HG02642 (cell line): ENCODE data around the gene PI4KA.
"Not testable (repeated sequence)": the region's sequence is repeated elsewhere in the genome, so short reads cannot be mapped to it uniquely, and the experiment has no call there.

Source experiments
- ATAC-seq: cut with Tn5 transposase; IDR thresholded peaks from one replicate; pipeline ENCODE4 v1.9.1; 2021; ENCODE audit warnings: mild to moderate bottlenecking; ENCODE audit not compliant: unreplicated experiment, poor library complexity

The PI4KA gene

GRCh38 chr22:20738394-20739089, 120.1 kb downstream of the PI4KA start:
- no peak for ATAC-seq

DNA sequence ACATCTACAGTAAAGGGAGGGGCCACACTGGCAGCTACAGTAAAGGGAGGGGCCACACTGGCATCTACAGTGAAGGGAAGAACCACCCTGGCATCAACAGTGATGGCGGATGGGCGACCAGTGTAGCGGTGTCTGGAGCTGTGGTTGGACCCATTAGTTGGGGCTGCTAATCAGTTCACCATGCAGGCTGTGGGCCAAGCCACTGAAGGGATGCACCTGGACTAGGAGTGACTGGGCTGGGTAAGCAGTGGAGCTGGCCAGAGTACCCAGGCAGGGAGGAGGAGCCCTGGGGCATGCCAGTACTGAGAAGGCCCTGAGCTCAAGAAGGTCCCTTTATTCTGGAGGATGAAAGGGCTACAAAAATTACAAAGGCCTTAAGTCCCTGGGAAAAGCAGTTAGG, 121.7 kb downstream of the PI4KA start:
- not testable (repeated sequence) for ATAC-seq

DNA sequence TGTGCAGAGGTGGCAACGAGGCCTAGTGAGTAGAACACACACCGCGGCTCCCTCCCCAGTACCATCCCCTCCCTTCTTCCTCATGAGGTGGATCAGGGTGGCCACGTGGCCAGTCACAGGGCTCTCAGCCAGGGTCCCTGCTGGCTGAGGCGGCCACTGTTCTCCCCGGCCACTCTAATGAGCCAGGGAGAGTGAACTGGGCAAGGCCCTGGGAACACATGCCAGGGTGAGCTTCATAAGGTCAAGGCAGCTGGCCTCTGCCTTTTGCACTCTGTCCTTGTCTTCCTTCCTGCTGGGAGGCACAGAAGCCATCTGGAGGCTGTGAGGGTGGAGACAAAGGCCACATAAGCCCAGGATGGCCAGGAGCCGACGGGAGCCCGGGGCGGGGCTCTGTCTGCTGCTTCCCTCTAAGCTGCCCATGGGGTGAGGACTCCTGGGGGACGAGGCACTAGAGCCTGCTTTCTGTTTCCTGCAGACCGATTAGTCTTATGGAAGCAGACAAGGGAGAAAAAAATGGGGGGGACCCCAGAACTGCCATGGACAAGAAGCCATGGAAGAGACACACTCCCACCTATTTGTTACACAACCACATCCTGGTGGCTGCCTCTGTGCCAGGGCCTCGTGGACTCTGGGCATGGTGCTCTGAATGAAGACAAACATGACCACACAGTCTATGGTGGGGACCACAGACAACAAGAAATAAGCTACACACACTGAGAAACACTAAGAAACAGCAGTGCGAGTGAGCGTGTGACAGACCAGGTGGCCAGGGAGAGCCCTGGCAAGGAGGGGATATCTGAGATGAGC, 123.1 kb downstream of the PI4KA start:
- ATAC-seq = not testable (repeated sequence)

DNA sequence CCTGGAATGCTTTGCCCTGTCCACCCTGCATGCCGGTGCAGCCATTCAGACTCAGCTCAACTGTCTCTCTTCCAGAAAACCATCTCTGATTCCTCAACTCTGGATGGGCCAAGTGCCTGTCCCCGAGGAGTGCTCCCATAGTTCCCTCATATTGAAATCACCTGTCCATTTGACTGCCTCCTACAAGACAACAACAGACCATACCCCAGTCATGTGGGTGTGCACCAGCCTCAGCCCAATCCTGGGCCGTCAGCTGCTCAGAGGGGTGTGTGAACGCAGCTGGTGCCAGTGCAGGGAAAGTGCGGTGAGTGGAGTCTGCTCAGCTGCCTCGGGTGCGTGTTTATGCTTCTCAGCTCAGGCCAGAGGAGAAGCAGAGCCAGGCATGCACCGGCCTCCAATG, 126.2 kb downstream of the PI4KA start:
- not testable (repeated sequence) for ATAC-seq

GRCh38 chr22:20729194-20729593, 129.4 kb downstream of the PI4KA start:
- no peak for ATAC-seq

GRCh38 chr22:20728523-20729190, 130.0 kb downstream of the PI4KA start:
- ATAC-seq = no peak

- ATAC-seq = no peak
Observed at GRCh38 chr22:20727118-20728015, 131.2 kb downstream of the PI4KA start.

GRCh38 chr22:20725987-20726558, 132.5 kb downstream of the PI4KA start:
- ATAC-seq = no peak

DNA sequence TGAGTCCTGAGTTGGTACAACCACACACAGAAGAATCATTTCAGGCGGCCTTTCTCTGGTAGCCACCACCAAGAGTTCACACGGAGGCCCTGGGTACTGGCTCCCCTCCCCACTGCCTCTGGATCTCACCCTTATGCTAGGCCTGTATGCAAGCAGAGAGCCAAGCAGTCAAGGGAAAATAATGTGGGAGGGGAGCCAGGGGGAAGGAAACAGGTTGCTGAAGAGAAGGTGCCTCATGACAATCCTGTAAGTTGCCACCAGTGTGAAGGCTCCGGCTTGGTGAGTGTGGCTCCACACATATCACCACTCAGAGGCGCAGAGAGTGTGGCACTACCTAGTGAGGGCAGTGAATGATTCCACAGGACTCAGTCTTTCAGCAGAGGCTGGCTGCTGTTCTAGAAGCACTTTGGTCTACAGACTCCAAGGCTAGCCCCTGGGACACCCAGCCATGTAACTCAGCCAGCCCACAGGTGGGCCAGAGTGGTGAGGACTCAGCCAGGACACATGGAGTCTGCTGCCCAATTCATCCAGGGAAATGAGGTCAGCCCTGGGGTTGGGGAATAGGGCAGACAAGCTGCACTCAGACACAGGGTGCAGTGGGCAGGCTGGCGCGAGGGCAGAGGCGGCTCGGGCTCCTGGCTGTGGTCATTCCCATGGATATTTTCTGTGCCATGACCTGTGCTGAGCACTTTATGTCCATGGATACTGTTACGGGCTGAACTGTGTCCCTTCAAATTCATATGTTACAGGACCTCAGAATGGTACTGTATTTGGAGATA, 133.7 kb downstream of the PI4KA start:
- ATAC-seq = no peak

DNA sequence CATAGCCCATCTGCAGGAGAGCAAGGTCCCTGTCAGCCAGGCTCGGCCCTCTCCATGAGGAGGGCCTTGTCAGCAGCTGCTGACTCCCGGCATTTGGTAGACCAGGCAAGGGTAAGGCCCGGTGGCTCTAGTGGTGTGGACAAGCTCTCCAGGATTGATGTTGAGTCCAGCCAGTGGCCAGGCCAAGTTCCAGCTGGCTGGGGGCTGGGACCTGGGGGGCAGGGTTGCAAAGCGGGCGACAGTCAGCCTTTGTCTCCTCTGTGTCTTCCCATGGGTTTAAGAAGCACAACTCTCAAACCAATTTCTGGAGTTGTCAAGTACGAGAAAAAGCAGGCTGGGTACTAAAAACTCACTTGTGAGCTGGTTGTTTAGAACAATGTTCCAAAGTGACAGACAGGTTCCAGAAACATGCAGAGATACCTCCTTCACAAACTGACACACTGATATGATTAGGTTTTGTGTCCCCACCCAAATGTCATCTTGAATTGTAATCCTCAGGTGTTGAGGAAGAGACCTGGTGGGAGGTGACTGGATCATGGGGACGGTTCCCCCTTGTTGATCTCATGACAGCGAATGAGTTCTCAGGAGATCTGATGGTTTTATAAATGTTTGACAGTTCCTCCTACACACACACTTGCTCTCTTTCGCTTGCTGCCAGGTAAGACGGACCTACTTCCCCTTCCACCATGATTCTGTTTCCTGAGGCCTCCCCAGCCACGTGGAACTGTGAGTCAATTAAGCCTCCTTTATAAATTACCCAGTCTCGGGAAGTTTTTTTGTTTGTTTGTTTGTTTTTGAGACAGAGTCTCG, 137.0 kb downstream of the PI4KA start:
- no peak for ATAC-seq

GRCh38 chr22:20720692-20721408, 137.8 kb downstream of the PI4KA start:
- ATAC-seq = no peak

DNA sequence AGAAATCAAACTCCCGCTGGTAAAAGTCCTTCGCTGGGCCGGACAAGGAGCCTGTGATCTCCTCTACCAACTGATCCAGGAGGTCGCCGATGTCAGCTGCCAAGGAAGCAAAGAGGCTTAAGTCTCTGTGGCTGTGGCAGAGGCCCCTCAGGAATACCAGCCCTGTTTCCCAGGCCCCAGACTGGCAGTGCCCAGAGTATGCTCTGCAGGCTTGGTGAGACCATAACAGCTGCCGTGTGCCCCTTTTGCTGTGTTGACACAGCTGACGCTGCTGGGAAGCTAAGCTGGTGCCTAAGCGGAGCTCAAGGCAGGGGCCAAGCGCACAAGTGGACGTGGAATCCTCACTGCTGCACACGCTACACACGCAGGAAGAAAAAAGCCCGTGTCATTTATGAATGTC, 139.9 kb downstream of the PI4KA start:
- ATAC-seq = not testable (repeated sequence)

- not testable (repeated sequence) for ATAC-seq
Observed at GRCh38 chr22:20717981-20718380, 140.6 kb downstream of the PI4KA start.

- not testable (repeated sequence) for ATAC-seq
Observed at GRCh38 chr22:20717213-20717866, 141.3 kb downstream of the PI4KA start.

DNA sequence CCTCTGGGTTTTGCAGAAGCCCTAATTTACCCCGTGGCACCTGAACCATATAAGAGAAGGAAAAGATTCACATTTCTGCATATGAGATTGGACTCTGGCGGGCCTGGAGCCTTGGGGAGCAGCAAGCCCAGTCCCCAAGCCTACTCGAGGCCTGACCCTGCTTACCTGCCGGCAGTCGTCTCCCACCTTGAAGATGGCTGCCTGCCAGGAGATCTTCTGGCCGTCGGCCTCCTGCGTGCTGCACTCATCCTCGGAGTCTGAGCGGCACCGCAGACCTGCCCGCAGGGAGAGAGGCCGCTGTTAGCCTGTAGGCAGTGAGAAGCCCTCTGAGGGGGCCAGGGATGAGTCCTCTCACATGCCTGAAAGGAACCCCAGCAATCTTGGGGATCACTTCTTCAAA, 145.5 kb downstream of the PI4KA start:
- ATAC-seq = not testable (repeated sequence)

DNA sequence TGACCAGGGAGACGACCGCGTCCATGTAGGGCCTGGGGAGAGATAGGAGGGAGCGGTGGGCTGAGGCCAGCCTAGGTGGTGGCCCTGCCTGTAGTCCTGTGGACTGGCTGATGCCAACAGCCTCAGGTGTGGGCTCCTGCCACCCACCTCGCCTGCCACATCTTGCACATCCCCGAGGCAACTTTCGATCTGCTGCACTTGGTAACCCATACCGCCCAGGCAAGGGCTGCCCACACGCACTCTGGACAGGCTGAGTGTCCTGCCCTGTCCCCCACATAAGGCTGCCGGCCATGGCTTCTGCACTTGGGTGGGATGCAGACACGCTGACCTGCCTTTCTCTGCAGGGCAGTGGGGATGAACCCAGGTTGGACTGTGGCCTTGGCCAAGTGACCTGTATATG, 148.6 kb downstream of the PI4KA start:
- not testable (repeated sequence) for ATAC-seq

DNA sequence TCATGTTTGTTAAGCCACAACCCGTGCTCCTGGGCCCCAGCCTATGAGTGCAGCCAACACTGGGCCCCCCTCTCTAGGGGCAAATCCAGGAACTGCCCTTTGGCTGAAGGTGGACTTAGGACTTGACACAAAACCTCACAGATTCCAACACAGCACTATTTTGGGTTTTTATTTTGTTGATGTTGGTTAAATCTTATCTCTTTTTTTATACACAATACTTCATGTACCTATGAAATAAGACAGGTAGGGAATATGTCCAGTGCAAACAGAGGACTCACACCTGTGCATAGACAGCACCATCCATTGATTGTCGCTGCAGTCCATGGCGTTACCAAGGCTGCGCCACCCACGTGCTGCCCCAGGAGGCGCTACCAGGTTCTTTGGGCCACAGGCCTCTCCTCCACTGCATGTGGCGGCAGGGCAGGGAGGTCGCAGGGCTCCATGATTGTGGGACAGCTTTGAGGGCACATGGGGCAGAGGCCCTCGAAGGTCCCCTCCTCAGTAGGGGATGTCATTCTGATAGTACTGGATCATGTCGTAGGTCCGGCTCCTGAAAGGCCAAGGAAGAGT, 151.0 kb downstream of the PI4KA start:
- not testable (repeated sequence) for ATAC-seq
